Hippocampal formation (tissue), 2 donors: ENCODE results near the gene NLK.

Experiments
- DNase-seq, 2 donors: peaks; one replicate each; lab custom pipeline; 2025; lab: John Stamatoyannopoulos, UW

The NLK gene

GRCh38 chr17:28040406-28040805 lies 2.1 kb upstream of the NLK start:
- no peak for DNase-seq

GRCh38 chr17:28041068-28041843 lies 1.2 kb upstream of the NLK start:
- DNase-seq, result peak; percentile 98 to 100

GRCh38 chr17:28041844-28042656 lies 427 bp upstream of the NLK start:
- no peak for DNase-seq

GRCh38 chr17:28042721-28043291 lies 329 bp downstream of the NLK start:
- DNase-seq, result no peak

GRCh38 chr17:28043296-28043695 lies 819 bp downstream of the NLK start:
- DNase-seq, result no peak

- DNase-seq, result no peak
Measured at GRCh38 chr17:28043741-28044140, 1.3 kb downstream of the NLK start.

- no peak for DNase-seq
Measured at GRCh38 chr17:28045304-28045703, 2.8 kb downstream of the NLK start.

- no peak for DNase-seq
Measured at GRCh38 chr17:28046034-28046825, 3.8 kb downstream of the NLK start.

- DNase-seq, result no peak
Measured at GRCh38 chr17:28047806-28048205, 5.3 kb downstream of the NLK start.

GRCh38 chr17:28049071-28049470 lies 6.6 kb downstream of the NLK start:
- no peak for DNase-seq

- DNase-seq, result no peak
Measured at GRCh38 chr17:28053044-28053670, 10.7 kb downstream of the NLK start.

- no peak for DNase-seq
Measured at GRCh38 chr17:28053725-28054124, 11.2 kb downstream of the NLK start.

GRCh38 chr17:28055546-28056275 lies 13.2 kb downstream of the NLK start:
- DNase-seq, result no peak

GRCh38 chr17:28056276-28056620 lies 13.8 kb downstream of the NLK start:
- no peak for DNase-seq

- DNase-seq, result no peak
Measured at GRCh38 chr17:28057731-28058246, 15.3 kb downstream of the NLK start.

GRCh38 chr17:28059675-28060074 lies 17.2 kb downstream of the NLK start:
- no peak for DNase-seq

- DNase-seq, result no peak
Measured at GRCh38 chr17:28065706-28066105, 23.2 kb downstream of the NLK start.

GRCh38 chr17:28069061-28069460 lies 26.6 kb downstream of the NLK start:
- no peak for DNase-seq

- DNase-seq, result no peak
Measured at GRCh38 chr17:28071179-28071578, 28.7 kb downstream of the NLK start.

GRCh38 chr17:28071891-28072606 lies 29.6 kb downstream of the NLK start:
- no peak for DNase-seq
